Superior temporal gyrus (tissue), 1 donor: ENCODE measurements around the gene FANCG.

Experiments
- DNase-seq: peaks from one replicate; pipeline ENCODE4 v3.0.0-alpha.2; 2016; ENCODE audit errors: extremely low spot score

FANCG gene

DNA sequence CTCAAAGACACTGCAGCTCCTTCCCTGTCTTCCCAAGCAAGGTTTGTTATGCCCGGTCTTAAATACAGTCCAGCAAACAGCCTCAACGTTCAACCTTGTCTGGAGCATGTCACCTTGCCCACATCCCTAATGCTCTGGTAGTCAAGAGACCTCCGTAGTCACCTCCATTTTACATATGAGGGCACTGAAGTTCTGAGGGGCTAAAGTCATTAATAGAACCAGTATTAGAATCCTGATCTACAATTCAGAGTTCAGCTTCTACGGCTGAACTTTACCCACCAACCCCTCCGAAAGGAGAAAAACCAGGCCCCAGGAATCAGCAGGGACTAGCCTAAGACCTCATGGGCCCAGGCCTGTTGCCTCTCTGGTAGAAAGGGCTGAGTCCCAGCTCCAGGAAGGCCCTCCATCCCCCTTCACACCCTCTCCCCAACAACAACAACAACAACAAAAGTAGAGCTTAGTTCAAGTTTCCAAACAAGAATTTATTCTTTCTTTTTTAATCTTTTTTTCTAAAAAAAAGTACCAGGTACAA, 24.0 kb upstream of the FANCG start:
- DNase-seq: no peak

DNA sequence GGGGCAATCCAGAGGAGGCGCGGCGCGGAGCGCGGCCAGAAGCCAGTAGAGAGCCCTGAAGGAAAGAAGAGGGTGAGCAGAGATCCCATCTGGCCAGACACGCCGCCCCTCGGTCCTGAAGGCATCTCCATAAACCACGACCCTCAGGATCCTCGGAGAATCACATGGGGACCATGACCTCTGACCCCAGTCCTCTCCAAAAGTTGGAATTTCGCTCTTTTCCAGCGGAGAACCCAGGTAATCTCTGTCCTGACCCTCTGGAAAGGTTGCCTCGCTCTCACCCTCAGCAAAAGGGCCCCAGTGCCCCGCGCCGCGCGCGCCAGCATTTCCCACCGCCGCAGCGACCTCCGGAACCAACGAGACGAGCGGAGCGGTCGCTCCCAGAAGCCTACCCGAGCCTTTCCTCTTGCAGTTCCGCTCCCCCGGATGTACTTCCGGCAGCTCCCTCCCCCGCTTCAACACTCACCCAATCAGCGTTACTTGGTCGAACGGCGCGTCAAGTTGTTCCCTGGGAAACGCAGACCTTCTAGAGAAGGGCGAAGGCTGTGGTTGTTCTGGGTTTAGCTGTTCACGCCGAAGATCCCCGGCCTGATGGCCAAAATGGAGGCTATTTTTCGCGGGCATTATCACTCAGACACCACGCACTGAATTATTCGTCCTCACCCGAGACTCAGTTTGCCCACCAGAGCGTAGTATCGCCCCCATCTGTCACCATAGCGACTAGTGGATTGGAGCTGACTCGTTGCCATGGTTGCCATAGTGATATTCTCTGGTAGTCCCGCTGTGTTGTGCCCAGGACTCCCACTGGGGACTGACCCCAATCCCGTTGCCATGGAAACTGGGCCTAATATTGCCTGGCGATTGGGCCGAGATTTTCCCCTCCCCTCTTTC, 23.3 kb upstream of the FANCG start, which contains the start of gene STOML2:
STOML2 (minus strand) TSS at position 363 of the 891 bp plus-strand sequence; CDS start at position 326, 37 bp downstream.
- peak; percentile 98 for DNase-seq

DNA sequence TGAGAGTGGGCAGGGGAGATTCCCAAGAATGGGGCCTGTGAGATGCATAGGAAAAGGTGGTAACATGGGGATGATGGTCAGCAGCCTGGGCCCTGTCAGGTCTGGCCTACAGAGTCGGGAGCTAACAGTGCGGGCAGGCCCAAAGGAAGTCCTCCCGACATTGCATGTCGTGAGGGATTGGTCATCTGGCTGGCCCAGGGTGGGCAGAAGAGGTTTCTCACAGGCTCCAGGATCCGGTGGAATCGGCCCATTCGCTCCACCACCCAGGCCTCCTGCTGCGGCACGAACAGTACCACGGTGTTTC, 22.7 kb upstream of the FANCG start:
- no peak for DNase-seq

DNA sequence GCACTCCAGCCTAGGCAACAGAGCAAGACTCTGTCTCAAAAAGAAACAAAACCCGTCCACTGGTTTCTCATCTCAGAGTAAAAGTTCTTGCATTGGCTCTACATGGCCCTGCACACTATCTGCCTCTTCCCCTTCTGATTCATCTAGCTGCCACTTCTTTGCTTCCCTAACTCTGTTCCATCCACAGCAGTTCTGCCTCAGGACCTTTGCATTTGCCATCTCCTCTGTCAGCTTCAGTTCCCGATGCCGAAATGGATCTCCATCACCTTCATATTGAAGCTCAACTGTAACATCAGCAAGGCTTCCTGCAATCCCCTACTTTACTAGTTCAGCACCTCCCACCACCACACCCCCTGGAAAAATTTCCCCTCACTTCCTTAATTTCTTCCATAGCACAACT, 17.8 kb upstream of the FANCG start:
- DNase-seq: no peak

DNA sequence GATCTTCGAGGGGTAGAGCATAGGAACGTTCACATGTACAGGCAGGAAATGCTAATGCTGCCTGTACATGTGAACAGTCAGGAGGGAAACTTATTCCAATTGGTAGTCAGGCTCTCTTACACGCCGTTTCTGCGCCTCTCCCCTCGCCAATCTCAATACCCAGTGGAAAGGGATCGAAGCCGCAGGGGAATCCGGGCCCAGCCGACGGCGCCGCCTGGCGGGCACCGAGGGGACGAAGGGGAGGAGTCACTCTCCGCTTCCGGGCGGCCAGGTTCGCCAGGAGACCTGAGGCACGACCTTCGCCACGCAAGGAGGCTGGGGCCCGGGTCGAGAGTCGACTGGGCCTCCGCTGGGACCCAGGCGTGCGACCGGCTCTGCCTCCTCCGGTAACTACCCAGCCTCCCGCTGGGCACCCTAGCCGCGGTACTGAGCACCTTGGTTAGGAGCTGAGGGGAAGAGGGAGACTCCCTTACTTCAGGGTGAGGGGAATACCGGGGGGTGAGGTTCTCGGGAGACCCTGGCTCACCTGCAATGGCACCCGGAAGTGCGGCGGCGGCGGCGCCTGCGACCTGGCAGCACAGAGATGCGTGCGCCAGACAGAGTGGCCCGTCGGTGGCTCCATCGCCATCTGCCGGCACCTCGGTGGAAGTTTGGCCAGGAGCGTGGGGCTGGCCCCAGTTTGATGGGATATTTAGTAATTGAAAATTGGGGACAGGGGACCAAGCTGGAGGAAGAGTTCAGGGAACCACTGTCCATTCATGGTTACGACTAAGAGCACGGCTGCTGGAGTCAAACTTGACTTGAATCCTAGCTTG, 16.5 kb upstream of the FANCG start, which contains the start of gene PIGO:
PIGO (minus strand) TSS at position 557 of the 815 bp plus-strand sequence. CDS start 1,026 bp downstream, outside the sequence.
- peak; percentile 86 for DNase-seq

DNA sequence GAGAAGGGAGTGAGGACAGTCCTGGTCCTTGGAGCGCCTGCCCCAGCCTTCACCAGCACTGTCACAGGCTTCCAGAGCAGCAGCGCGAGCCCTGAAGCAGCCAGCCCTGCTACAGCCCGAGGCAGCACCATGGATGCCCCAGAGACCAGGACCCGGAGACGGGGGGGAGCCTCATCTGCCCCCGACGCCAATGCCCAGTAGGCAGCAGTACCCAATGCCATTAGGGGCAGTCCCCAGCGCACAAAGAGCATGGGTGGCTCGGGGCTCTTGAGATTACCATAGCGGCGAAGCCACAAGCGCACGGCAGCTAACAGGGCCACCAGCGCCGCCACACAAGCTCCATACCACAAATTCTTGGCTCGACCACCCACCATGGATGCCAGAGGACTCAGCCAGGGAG, 11.8 kb upstream of the FANCG start:
- no peak for DNase-seq

DNA sequence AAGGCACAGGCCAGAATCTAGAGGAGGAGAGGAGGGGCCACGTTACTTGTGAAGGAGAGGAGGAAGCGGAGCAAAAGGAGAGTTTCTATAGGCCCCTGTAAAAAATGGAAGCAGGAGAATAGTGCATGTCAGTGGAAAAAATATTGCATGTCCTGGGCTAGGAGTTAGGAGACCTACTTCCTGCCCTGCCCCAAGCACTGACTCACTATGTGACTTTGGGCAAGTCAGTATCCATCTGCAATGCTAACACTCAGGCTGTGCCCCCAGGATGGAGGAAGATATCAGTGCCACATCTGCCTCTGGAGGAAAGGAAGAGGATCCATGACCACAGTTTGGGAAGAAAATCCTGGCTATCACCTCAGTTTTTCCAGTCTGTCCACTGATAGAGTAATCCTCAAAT, 9.7 kb upstream of the FANCG start:
- no peak for DNase-seq

DNA sequence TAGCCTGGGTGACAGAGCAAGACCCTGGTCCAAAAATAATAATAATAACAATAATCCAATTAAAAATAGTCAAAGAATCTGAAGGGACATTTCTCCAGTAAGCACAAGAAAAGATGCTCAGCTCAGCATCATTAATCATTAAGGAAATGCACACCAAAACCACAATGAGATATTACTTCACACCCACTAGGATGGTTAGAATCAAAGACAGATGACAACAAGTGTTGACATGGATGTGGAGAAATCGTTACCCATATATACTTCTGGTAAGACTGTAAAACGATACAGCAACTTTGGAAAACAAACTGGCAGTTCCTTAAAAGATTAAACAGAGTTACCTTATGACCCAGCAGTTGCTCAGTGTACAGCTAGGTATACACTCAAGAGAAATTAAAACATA, 5.3 kb upstream of the FANCG start:
- no peak for DNase-seq

DNA sequence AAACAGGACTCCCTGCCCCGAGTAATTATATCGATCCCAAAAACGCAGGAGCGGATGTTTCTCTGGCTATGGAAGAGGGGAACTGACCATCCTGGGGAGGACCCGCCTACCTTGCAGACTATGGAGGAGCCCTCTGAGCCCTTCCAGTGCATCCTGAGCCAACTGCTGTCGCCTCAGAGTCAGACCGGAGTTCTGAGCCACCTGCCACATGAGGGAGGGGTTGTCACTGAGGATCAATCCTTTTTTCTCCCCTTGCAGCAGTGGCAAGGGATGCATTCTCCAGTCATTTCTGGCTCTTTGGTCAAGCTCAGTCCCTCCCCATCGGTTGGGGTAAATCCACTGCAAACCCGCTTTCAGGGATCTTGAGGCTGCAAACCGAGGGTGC, 709 bp downstream of the FANCG start:
- no peak for DNase-seq

DNA sequence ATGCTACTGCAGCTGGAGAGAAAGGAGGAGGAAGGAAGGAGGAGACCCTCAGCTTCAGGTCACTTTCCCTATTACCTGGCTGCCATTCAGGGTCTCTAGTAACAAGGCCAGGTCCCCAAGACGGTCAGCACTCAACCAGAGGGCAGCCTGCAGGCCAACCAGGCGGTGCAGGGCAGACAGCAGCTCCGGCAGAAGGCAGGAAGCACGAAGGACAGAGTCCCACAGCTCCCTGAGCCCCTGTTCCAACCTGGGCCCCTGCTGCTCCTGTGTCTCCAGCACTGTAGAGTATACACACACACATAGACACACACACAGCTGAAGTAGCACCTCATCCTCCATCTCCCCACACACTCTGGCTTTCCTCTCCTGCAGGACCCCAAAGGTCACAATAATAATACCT, 1.7 kb downstream of the FANCG start:
- no peak for DNase-seq

DNA sequence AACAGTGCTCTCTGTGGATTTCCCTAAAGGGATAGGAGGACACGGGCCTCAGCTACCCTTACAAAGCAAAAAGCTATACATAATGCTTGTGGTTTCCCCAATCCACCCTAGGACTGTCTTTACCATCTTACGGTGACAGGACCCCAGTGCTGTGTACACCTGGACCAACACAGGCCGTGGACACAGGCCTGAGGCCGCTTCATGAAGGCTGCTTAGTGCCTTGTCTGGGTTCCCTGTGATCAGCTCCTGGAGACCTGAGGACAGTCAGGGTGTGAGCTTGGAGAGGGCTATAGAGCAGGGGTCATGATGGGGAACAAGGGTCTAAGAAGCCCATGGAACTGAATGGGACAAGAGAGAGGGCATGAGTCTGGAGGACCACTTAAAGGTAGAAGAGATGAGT, 2.9 kb downstream of the FANCG start:
- no peak for DNase-seq

DNA sequence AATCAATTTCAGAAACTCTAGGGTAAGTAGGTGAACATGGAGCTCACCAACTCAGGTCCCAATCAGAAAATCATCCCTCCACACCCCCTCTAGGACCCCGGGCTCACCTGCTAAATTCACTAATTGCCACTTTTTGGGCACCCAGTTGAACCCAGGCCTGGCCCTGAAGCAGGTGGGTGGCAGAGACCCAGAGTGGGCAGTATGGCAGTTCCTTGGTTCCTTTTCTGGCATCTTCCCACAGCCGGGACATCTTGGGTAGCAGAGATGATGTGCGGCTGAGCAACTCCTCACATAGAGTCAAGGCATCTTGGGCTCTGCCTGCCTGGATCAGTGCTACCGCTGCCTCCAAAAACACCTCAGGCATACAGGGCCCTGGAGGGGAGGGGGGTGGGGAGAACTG, 4.4 kb downstream of the FANCG start:
- DNase-seq: no peak

DNA sequence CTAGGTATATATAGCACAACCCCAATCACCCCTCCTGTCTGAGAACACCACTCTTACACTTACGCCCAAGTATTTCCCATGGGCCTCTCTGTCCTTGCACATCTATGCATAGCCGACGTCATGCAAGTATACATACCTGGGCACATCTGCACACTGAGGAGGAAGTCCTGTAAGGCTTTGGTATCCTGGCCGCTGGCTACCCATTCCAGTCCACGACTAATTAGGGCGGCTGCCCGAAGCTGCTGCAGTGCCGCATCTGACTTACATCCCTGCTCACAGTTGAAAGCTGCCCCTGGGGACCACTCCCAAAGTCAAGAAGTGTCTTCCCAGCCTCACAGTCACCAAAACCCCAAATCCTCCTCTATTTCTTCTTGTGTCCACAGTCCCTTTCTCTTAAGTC, 5.0 kb downstream of the FANCG start:
- DNase-seq: no peak

DNA sequence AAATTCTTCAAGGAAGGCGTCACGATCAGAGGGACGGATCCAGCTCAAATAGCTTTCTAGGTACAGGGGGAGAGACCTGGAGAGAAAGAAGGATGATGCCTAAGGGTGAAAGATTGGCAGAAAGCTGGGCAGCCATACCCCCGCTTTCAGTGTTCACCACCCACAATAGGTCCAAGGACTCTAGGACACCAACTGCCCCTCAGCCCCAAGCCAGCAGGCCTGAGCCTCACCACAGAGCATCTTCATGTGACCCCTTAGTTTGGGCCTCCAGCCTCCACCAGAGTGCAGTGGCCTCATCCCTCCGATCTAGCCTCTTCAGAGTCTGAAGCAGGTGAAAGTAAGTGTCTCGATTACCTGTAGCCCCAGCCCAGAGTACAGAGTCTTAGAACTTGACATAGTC, 5.6 kb downstream of the FANCG start:
- DNase-seq: no peak

DNA sequence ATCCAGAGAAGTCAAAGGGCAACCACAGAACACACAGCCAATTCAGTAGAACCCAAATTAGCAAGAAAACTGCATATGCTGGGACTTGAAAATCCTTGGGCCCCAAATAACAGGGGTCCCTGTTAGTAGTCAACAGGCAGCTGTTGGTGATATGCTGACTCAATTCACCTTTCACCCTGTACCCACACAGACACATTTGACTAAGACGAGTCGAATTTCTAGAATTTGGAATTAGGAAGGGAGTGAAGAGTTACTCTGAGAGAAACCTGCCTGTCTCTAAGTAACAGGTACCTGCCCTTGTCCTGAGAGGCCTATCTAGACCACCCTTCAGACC, 6.5 kb downstream of the FANCG start:
- no peak for DNase-seq

DNA sequence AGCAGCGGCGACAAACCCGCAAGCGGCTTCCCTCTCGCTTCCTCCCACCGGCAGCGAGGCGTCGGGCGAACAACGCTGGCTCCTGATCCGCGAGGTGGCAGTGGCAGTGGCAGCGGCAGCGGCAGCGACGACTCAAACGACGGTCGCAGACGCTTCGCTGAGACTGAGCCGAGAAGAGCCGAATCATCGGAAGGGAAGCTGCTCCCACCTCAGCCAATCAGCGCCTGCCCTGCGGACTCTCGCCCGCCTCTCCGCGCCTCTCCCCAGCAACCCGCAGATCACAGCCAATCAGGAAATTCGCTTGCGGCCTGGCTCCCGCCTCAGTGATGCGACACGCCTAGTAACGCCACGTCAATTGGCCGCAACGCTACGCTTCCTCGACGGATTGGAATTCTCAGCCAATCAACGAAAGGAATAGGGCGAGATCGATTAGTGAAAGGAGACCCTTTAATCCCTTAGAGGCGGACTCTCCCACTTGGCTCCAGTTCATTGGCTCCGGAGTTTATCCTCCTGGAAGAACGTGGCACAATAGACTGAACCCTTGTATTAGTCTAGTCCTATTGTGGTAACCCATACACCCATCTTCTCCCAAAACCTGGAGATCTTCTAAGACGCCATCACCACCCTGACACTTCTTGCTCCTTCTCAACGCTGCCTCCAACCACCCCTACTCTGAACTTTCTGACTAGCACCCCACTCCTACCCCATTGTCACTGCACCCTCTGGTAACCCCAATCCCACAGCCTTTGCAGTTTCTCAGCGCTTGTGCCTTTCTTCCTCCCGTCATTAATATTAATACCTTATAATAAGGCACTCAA, 7.1 kb downstream of the FANCG start, which contains the start of gene VCP:
VCP (minus strand) TSS at position 165 of the 818 bp plus-strand sequence. CDS start 272 bp downstream, outside the sequence.
- peak; percentile 100 for DNase-seq

DNA sequence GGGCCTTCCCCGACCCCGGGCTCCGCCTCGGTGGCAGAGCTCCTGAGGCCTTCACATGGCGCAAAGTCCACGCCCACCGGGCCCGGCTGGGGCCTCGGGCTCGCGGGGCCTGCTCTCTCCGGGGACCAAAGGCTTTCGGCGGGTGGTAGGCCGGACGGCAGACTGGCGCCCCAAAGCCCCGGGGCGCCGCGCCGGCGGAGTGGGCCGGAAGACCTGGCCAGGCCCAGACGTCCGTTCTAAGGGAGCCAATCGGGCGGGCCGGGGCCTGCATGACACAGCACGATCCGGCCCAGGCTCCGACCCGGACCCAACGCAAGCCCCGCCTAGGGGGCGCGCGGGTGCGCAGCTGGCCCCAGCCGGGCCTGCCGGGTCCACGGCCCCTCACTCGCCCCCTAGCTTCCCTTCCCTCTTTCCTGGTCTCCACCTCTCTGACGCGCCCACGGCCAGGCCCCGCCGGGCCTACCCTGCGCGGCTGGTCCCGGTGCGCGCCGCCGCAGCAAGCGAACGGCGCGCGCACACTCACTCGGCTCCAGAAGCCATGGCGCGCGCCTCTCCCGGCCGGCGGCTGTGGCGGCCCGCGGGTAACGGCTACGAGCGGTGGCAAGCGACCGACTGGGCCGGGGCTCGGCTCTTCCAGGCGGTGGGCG, 7.8 kb downstream of the FANCG start:
- peak; percentile 62 for DNase-seq

DNA sequence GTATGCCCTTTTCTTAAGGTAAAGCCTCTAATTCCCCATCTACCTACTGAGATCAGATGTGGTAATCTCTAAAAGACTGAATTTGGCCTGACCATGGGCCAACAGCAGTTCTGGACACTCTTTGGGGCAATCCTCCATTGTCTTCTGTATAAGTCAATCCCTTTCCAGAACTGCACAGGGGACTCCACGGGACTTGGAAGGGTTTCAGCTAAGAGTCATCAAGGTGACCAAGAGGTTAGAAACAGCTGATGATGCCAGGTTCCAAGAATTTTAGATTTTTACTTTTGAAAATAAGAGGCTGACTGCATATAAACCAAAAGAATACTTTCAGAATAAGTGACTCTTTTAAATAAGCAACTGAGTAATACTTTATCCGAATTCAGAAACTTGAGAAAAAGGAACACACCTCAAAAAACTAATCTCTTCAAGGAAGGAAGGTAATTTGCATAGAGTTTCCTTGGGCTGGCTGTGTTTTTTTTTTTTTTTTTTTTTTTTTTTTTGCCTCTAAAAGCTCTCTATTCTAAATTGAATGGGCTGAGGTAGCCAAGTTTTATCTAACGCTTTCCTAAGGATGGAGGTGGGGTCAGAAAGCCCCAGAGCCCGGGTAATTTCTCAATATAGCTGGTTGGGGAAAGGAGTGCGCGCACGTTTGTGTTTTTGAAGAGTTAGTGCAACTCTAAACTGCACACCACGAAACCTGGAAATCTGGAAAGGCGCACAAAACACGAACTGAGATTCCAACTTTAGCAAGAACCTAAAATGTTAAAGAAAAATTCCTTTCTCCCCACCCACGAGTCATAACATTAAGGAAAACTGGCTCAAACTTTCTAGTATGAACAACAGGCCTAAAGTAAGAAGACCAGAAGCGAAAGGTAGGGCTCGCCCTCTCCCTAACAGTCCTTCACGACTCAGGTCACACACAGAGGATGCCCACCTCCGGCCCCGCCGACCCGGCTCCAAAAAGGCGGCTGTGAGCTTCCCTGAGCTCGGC, 8.6 kb downstream of the FANCG start:
- no peak for DNase-seq

DNA sequence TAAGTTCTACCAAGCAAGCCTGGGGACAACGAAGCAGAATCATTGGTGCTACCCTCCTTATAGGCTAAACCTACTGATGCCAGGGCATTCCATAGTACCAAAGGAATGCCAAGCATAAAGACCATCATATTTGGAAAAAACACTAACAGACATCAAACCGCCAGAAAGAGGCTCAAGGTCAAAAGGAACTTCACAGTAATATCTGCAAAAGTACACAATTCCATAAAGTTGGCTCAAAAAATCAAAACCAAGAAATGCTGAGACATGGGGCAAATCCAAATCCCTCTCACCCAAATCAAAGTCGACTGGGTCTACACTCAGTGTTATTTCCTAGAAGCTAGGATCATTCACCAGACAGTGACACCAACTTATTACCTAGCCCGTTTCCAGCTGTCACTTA, 10.7 kb downstream of the FANCG start:
- DNase-seq: no peak

DNA sequence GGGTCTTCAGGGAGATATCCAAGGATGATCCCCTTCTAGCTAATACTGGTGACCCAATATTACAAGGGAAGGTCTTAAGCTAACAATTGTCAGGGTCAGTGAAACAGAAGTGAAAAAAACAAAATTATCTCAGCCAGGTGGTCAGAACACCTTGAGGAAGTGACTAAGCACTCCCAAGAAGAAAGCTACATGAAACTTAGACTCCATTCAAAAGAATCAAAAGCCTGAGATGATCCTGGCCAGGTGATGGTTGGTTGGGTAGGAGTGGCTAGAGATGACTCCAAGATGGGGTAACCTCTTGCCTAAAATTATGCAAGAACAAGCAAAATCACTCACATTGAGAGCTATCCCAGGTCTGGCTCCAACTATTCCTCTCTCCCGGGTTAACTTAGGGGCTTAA, 12.7 kb downstream of the FANCG start:
- DNase-seq: no peak
